ENCODE measurements around the gene ADPRHL1.
A peak's percentile ranks its signal among the peaks of the same experiment; 100 is the strongest.
"Not testable (repeated sequence)": the region's sequence is repeated elsewhere in the genome, so short reads cannot be mapped to it uniquely, and the experiment has no call there.

Gene ADPRHL1

DNA sequence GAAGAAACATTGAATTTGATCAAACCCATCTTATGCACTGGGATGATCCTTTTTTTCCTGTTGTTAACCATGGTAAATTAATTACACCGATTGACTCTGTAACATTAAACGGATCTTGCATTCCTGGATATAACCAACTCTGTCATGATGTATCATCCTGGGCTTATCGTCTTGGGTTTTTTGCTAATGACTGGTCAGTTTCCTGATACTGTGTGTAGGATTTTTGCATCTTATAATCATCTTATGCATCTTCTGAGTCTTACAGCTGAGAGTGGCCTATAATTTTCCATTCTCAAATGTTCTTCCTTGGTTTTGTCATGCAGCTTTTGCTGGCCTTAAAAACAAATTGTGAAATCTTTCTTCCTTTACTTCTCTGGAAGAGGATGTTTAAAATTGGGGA, 24.4 kb upstream of the ADPRHL1 start:
- no peak for DNase-seq

GRCh38 chr13:113476811-113477210, 23.5 kb upstream of the ADPRHL1 start:
- peak; percentile 26 for DNase-seq

DNA sequence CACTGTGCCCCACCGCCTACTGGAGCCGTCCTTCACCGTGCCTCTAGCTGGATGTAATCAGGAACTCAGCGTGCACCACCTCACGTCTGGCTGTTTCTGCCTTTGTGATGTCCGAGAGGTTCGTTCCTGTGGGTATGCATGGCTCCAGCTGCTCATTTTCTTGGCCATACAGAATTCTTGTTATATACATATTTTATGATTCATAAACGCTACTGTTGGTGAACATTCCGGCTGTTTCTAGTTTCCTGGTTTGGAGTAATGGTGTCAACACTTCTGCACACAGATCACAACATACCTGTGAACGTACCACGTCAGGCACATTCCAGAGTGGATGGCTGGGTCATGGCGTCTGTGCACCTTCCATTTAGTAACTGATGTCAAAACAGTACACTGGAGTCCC, 22.6 kb upstream of the ADPRHL1 start:
- DNase-seq, result no peak

DNA sequence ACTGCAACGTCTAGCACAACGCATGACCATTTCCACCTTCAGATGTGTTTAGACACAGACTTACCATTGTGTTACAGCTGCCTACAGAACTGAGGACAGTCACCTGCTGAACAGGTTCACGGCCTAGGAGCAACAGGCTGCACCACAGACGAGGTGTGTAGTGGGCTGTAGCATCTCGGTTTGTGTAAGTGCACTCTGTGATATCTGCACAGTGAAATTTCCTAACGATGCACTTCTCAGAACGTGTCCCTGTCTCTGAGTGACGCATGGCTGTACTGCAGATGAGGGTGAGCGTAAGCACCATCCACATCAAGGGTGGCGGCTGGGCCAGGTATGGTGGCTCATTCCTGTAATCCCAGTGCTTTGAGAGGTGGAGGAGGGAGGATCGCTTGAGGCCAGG, 22.0 kb upstream of the ADPRHL1 start:
- DNase-seq, result no peak

DNA sequence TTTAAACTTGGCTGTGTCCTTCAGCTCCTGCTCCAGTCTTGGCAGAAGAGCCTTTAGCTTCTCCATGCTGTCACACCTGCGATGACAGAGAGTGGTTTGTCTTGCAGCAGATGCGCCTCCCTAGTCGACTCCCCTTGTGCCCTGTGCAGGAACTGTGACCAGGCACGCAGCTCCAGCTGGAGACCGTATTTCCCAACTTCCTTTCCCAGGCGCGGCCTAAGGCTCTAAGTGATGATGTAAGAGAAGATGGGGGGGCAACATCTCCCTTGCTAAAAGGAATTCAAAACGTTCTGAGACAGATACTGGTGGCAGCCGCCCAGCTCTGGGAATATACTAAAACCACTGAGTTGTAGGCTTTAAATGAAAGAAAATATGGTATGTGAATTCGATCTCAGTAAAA, 20.9 kb upstream of the ADPRHL1 start:
- DNase-seq, result no peak

DNA sequence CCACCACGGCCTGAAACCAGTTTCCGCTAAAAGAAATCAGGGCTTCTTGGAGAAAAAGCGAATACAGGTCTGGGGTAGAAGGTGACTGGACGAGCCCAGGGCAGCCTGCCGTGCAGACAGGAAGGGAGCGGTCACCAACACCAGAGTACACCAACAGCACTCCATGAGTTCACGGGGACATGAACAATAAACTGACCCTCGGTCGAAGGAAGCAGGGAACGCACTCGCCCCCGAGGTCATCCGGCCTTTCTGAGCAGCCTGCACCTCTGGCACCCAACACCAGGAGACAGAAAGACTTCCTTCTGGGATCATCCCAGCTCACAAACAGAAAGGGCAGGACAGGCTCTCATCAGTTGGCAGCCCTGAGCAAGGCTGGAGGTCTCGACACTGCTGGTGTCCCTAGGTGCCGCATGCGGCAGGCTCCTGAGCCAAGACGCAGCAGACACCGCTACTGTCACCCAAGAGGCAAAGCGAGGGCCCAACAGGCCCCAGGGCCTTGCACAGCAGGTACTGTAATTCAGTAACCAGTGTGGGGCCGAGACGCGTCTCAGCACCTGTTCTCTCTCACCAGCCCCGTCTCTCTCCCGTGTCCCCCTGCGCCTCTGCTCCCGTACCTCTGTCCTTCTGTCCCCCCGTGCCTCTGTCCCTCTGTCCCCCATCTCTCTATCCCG, 19.2 kb upstream of the ADPRHL1 start:
- DNase-seq, result no peak

GRCh38 chr13:113471844-113472243, 18.6 kb upstream of the ADPRHL1 start:
- DNase-seq, result no peak

- not testable (repeated sequence) for DNase-seq
These were observed 17.4 kb upstream of the ADPRHL1 start for GRCh38 chr13:113470635-113471163.

GRCh38 chr13:113470073-113470472, 16.8 kb upstream of the ADPRHL1 start:
- DNase-seq, result peak; percentile 22

- no peak for DNase-seq
These were observed 16.3 kb upstream of the ADPRHL1 start for GRCh38 chr13:113469582-113469981.

GRCh38 chr13:113468472-113469201, 15.3 kb upstream of the ADPRHL1 start:
- peak; percentile 76 for DNase-seq

- no peak for DNase-seq
These were observed 14.7 kb upstream of the ADPRHL1 start for GRCh38 chr13:113468029-113468428.

- DNase-seq, result no peak
These were observed 13.1 kb upstream of the ADPRHL1 start for GRCh38 chr13:113466383-113466782.

- DNase-seq, result no peak
These were observed 12.0 kb upstream of the ADPRHL1 start for GRCh38 chr13:113465300-113465699.

- DNase-seq, result no peak
These were observed 11.2 kb upstream of the ADPRHL1 start for GRCh38 chr13:113464476-113464875.

DNA sequence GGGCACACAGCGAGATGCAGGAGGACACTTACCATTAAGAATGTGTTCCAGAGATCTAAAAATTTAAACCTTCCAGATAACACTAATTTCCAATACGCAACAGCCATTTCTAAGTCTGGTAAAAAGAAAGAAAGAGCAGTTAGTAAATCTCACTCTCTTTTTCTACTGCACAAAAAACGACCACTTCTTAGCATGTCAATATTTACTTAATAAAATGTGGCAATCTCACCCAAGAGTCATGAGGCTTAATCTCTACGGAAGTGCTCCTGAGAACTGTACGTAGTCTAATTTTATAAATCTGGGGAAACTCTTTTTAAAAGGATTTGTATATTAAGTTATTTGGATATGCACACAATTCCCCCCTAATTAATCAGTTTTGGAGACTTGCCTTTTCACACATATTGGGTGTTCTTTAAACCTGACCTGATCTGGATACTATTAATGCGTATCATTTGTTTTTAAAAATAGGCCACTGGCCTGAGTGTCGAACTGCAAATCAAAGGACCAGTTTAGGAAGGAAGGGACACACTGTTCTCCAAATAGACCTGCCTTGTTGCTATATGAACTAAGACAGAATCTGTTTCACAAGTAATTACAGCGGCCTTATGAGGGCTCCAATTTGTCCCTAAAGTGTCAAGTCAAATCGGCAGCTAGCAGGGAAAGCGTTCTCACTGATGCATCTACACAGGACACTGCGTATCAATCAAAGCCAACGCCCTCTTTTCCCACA, 7.9 kb upstream of the ADPRHL1 start:
- DNase-seq, result no peak

DNA sequence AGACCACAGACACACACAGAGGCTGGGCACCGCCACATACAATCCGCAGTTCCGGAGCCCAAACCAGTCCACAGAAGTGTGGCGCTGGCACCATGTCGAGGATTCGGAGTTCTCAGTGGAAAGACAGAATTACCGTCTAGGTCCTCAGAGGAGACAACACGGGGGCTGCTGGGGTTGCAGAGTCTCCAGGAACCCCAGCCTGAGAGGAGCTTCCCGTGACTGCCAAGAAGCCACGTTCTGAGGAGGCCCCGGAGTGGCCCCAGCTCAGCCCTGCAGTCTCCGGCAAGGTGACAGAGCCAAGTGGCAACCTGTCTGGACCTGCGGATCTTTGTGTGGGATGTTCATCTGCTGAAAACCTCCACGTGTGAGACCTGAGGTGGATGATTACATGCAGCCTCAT, 7.3 kb upstream of the ADPRHL1 start:
- DNase-seq, result no peak

DNA sequence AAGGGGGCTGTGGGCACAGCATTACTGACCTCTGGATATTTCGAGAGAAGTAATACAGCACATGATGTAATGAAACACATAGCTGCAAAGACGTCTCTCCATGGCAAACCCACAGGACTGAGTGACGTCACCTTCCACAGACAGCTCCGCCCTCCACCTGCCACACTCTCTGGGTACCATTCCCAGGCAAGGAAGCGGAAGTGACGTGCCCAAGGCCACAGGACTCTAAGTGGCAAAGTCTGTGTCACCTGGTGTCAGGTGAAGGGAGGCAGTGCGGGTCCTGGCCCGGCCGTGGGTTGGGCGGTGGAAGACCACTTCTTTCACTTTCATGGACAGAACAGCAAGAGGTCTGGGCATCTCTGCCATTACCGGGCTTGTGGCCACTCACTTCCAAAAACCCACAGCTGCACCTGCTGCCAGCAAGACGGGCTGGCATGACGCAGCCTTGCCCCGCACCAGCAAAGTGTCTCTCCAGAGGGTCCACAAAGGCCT, 6.8 kb upstream of the ADPRHL1 start:
- no peak for DNase-seq

- peak; percentile 45 for DNase-seq
These were observed 5.2 kb upstream of the ADPRHL1 start for GRCh38 chr13:113458253-113459065.

- no peak for DNase-seq
These were observed 4.2 kb upstream of the ADPRHL1 start for GRCh38 chr13:113457510-113457909.

- DNase-seq, result no peak
These were observed 2.9 kb upstream of the ADPRHL1 start for GRCh38 chr13:113456116-113456702.

DNA sequence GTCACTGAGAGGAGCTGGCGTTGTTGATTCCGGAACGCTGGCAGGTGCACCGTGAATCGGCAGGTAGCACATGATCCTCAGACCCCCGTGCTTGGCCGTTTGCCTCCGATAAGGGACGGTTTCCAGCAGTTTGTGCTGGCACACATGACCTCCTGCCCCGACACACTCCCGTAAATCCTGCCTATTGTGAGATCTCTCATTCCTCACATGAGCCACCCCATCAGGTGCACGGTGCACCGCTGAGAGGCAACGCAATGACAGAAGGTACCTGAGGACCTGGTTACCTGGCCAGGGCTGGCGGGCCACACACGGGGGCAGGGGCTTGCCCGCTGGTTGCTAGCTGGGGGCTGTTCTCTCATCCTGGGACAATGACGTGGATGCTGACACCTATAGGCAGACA, 2.1 kb upstream of the ADPRHL1 start:
- no peak for DNase-seq

Measured in retina (tissue), 1 donor.